NCI-H446 (cell line): ENCODE measurements around the gene COL9A2.
"Not testable (repeated sequence)": the region's sequence is repeated elsewhere in the genome, so short reads cannot be mapped to it uniquely, and the experiment has no call there.

Source experiments
- DNase-seq, 2 experiments: peaks; one replicate each; lab custom pipeline; 2025; lab: John Stamatoyannopoulos, UW

The COL9A2 gene

DNA sequence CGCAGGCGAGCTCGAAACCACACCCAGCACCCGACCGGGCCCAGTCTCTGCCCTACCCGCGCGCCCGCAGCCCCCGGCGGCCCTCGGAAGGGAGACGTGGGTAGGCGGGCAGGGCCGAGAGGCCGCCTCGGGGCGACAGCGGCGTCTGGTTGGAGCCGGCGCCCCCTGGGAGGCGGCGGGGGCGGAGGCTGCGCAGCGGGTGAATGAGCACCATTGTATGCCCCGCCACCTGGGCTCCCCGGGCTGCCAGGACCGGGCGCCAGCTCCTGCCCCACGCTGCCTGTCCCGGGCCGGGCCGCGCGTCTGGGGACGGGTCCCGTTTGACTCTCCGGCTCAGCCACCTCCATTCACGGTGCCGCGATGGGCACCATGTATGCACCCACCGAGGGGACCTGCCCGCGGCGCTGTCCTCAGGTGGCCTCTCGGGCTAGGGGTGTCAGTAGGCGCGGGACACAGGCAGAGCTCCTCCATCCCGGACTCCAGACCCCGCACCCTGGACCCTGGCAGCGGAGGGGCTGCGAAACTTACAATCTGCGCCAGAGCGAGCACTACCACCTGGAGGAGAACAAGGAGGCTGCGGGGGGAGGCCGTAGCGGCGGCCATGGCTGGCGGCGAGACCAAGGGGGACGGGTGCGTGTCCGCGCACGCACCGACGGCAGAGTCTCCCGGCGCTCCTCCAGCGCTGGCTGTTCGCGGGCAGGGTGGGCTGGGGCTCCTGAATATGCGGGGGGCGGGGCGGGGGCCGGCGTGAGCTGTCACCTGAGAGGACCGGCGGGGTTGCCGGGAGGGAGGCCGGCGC lies at the start of gene COL9A2:
TSS of gene COL9A2 (minus strand) at position 692 of the 799 bp plus-strand sequence. CDS start at position 603, 89 bp downstream.
- DNase-seq, result no peak

DNA sequence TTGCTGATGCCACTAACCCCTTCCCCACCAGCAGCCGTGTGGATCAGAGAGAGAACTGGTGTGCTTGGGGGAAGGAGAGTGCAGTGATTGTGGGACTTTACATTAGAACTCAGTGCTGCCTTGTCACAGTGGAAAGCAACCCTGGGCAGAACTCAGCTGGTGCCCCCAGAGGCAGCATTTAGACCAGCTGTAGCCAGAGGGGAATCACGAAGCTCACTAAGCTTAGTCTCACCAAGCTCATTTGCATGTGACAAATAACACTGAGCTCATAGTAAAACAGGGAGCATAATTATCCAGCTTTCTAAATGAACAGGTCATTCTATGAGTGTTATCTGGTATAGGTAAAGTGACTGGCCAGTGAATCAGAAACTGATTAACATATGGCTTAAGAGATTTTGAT lies 46.6 kb upstream of the COL9A2 start:
- no peak for DNase-seq

DNA sequence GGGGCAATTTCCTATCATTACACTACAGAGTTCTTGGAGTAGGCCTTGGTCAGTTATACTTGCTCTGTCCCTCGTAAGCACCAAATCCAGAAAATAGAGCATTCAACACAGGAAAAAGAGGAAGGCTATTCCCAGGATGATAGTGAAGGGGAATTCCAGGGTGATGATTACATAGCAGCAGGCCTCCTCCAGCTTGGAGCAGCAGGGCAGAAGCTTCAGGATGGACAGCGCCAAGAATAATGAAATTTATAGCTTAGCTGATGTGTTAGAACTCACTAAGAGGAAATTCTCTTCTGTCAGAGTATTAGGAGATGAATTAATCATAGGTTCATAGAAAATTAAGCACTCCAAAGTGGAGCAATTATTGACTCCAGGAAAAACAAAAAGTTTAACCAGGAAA lies 45.6 kb upstream of the COL9A2 start:
- no peak for DNase-seq

DNA sequence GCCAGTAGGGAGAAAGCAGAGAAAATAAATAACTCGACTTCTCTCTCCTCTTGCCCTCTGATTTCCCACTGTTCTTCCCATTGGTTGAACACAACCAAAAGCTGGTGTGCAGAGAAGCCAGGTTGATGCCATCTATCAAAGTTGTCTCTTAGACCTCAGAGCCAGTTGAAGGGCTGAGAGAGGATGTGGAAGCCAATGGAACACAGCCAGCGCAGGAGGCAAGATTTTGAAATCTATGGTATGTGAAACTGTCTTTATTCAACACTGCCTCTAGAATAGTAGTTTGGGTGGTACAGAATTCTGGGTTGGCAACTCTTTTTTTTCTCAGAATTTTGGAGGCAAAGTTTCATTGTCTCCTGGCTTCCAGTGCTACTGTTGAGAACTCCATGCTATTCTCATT lies 45.1 kb upstream of the COL9A2 start:
- DNase-seq, result no peak

DNA sequence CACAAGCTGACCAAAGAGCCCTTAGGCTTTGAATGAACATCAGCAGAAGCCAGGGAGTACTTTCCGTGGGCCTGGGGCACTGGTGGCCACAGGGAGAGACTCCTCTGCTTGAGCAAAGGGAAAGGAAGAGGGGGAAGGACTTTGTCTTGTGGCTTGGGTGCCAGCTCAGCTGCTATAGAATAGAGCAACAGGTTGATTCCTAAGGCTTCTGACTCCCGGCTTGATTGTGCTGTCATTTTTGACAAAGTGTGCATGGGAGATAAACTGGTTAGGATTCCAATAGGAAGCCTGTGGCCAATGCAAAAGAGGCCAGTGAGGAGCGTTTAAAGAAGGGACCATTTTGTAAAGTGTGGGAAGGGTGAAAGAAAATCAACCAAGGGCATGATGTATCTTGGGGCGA lies 44.6 kb upstream of the COL9A2 start:
- DNase-seq, result no peak

DNA sequence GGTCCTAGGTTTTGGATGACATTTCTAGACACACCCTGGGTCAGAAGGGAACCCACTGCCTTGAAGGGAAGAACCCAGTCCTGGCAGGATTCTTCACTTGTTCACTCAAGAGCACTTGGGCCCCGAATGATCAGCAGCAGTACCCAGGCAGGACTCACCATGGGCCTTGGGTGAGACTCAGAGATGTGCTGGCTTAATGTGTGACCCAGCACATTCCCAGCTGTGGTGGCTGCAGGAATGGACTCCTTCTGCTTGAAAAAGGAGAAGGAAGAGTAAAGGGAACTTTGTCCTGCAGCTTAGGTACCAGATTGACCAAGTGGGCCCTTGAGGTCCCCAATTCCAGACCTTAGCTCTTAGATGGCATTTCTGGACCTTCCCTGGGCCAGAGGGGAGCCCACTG lies 44.1 kb upstream of the COL9A2 start:
- DNase-seq, result no peak

DNA sequence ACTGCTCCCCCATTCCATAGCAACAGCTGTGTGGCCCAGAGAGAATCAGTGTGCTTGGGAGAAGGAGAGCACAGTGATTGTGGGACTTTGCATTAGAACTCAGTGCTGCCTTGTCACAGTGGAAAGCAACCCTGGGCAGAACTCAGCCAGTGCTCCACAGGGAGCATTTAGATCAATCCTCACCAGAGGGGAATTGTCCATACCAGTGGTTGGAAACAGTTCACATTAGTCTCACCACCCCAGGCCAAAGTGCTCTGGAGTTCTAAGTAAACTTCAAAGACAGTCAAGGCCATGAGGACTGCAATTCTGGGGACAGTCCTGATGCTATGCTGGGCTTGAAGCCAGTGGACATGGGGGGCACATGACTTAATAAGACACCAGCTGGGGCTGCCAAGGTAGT lies 43.5 kb upstream of the COL9A2 start:
- no peak for DNase-seq

DNA sequence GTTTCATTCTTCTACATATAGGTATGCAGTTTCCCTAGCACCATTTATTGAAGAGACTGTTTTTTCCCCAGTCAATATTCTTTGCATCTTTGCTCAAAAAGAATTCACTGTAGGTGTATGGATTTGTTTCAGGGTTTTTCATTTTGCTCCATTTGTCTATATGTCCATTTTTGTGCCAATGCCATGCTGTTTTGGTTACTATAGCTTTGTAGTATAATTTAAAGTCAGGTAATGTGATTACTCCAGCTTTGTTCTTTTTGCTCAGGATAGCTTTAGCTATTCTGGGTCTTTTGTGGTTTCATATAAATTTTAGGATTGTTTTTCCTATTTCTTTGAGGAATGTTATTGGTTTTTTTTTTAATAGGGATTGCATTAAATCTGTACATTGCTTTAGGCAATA lies 40.5 kb upstream of the COL9A2 start:
- DNase-seq, result no peak

DNA sequence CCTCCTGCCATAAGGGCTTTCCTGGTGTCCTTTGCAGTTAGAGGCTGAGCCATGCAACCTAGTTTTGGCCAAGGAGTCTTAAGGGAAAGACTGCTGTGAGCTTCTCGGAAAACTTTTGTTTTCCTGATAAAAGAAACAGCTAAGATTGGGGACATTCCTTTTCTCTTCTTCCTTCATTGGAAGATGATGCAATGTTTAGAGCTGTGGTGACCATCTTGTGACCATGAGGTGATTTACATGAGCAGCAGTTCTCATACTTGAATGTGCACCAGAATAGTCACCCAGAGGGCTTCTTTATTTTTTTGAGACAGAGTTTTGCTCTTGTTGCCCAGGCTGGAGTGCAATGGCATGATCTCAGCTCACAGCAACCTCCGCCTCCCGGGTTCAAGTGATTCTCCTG lies 36.0 kb upstream of the COL9A2 start:
- no peak for DNase-seq

DNA sequence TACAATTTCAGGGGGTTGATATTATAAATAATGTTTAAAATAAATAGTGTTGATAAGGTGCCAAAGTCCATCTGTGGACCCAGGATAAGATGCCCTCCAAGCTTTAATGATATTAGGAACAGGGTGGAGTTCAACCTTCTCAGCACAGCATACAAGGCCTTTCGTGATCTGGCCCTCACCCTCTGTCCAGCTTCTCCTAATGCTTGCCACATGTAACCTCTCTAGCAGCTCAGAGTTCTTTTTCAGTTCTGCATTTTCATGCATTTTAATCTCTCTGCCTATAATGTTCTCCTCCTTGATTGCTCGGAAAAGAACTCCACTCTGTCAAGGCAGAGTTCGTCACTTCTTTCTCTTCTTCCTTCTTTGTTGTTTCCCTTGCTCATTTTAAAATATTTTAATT lies 35.0 kb upstream of the COL9A2 start:
- DNase-seq, result no peak

DNA sequence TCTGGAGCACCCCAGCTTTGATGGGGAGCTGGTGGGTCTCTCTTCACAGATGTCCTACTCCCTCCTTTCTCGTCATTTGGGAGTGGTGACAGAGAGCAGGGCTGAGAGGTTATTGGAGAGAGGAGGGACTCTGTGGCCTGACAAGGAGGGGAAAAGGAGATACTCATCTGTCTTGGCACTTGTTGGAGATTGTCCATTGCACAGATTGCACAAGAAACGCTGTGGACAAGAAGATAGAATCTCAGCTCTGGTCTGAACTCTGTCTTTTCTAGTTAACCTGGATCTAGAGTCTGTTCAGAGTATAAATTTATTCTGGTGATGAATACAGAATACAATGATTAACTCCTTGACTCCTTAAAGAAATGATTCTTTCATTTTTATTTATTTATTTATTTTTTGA lies 34.0 kb upstream of the COL9A2 start:
- no peak for DNase-seq

DNA sequence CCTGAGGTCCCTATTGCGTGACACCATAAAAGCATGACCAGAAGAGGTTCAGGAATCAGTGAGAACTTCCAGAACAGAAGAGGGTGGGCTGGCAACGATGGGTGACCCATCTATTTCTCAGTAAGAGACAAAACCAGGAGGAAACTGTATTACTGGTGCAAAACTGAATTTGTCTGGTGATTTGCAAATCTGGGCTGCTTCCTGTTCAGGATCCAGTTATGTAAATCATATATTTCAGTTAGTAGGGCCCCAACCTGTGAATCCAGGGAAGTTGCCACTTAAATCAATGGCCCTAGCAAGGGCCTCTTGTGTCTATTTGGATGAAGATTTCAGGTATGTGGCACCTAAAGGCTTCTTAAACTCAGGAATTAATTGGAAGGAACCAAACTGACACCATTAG lies 33.3 kb upstream of the COL9A2 start:
- no peak for DNase-seq

DNA sequence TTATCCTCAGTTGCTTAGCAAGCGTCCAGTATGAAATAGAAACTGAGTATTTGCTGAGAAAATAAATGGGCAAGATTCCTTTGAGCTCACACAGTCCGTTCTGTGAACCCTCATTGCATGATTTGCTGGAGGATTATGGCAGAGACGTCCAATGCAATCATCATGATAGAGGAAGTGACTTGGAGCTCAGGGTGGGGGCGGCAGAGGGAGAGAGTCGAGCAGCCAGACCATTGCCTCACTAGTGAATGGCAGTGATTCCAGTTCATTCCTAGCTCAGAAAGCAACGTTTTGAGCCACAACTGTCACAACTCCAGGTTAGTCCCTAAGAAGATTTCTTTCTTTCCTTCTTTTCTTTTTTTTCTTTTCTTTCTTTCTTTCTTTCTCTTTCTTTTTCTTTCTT lies 27.5 kb upstream of the COL9A2 start:
- no peak for DNase-seq

DNA sequence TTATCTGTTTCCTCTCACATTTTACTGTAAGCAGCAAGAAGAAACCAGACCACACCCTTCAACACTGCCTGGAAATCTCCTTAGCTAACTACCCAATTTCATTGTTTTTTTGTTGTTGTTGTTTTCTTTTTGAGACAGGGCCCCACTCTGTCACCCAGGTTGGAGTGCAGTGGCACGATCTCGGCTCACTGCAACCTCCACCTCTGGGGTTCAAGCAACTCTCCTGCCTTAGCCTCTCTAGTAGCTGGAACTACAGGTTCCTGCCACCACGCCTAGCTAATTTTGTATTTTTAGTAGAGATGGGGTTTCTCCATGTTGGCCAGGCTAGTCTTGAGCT lies 25.3 kb upstream of the COL9A2 start:
- DNase-seq, result not testable (repeated sequence)

DNA sequence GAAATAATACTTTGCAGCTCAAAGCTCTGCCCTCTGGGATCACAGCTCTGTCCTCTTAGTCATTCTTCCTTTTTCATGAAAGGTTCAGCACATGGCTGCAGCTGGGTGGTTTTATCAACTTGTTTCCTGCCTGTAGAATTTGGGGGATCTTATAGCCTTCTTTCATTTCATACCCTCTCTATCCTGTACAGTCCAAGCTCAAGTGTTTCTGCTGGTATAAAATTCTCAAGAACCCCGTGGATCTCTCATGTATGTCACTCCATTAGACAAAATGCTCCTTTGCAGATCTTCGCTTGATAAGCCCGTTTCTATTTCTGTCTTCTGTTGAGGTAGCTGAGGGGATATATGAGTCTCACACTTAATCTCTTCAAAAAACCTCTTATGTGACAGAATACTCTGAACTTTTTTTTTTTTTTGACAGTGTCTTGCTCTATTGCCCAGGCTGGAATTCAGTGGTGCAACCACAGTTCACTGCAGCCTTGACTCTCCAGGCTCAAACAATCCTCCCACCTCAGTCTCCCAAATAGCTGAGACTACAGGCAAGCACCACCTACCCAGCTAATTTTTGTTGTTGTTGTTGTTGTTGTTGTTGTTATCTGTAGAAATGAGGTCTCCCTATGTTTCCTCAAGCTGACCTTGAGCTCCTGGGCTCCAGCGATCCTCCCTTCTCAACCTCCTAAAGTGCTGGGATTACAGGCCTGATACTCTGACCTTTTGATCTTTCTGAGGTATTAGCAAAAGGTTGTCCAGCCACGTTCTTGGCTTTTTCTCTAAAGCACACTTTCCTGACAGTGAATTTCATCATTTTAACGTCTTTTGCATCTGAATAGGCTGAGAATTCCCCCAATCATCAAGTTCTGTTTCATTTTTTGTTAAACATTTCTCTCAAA lies 24.6 kb upstream of the COL9A2 start:
- DNase-seq, result no peak

DNA sequence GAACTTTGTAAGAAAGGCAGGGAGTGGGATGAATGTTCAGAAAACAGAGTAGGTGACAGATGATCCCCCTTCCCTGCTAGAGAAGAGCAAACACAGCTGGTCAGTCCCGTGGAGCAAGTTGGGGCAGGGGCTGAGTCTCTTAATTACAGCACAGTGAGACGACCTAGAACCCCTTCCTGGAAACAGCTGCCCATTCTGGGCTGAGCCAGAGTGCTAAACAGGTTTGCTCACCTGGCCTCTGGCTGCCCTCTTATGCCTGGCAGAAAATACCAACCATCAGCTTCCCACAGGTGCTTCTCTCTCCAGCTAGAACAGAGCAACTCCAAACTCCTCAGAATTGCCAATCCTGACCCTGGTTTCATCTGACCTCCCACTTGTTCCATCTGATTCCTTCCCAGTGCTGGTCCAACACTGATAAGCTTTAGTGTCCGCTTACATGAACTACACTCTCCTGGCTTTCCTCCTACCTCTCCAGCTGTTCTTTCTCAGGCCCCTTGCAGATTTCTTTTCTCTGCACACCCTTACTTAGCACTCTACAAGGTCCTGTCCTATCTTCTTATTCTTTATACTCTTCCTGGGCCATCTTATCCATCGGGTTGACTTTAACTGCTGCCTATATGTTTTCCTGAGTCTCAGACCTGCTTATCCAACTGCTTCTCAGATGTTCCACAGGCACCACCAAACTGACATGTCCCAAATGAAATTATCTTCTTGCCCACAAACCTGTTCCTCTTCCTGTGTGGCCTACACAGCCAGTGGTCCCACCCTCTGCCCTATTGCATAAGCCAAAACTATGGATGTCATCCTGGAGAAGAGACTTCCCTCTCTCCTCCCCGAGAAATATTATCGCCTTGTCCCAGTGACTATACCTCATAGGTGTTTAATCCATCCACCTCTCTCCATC lies 22.6 kb upstream of the COL9A2 start:
- DNase-seq, result no peak

DNA sequence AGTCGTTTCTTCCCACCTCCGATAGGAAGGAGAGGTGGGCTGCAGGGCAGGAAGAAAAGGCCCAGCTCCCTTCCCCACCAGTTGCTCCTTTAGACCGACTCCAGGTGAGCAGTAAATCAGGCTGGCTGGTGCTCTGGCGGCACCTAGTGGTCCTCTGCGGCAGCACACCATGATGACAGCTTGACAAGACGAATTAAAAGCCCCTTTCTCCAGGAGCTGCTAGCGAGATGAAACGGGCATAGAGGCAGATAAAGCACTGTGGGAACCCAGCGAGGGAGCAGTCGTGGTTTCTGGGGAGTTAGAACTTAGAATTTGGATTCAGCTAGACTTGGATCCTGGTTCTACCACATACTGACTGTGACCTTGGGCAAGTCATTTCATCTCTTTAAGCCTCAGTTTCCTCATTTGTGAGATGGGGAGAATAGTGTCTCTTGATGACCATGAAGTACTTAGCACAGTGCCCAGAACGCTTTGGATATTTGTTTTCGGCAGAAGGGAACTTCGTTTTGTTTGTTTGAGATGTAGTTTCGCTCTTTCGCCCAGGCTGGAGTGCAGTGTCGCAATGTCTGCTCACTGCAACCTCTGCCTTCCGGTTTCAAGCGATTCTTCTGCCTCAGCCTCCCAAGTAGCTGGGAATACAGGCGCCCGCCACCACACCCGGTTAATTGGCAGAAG lies 21.8 kb upstream of the COL9A2 start:
- peak; percentile 64 to 88 for DNase-seq

DNA sequence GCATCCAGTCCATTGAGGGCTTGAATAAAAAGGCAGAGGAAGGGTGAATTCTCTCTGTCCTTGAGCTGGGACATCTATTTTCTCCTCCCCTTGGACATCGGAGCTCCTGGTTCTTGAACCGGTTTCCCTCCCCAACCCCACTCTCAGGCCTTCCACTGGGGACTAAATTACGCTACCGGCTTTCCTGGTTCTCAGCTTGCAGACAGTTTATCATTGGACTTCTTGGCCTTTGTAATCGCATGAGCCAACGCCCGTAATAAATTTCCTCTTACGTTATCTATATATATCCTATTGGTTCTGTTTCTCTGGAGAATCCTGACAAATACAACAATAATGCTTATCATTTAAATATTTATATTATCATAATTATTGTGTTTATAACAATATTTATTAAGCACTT lies 20.4 kb upstream of the COL9A2 start:
- no peak for DNase-seq

DNA sequence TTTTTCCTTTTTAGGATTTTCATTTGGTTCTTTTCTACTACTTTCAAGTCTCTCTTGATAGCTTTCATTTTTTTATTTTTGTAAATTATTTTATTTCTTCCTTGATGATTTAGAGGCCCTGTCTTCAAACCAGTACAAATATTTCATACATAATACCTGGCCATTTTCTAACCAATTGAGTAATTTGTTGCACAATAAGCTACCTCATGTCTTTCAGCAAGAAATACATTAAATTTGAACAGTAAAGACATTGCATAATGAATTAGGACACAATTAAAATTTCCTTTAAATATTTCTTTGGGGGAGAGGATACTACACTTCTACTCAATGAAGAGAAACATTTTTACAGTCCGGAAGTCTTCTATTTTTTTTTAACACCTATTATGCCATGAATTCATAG lies 15.6 kb upstream of the COL9A2 start:
- no peak for DNase-seq

DNA sequence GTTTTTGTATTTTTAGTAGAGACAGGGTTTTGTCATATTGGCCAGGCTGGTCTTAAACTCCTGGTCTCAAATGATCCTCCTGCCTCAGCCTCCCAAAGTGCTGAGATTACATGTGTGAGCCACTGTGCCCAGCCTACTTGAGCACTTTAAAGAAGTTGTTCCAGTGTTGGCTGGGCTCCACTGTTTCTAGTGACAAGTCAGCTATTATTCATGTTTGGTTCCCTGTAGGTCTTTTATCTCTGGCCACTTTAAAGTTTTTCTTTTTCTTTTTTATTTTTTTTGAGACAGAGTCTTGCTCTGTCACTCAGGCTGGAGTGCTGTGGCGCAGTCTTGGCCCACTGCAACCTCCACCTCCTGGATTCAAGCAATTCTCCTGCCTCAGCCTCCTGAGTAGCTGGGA lies 14.3 kb upstream of the COL9A2 start:
- not testable (repeated sequence) for DNase-seq

DNA sequence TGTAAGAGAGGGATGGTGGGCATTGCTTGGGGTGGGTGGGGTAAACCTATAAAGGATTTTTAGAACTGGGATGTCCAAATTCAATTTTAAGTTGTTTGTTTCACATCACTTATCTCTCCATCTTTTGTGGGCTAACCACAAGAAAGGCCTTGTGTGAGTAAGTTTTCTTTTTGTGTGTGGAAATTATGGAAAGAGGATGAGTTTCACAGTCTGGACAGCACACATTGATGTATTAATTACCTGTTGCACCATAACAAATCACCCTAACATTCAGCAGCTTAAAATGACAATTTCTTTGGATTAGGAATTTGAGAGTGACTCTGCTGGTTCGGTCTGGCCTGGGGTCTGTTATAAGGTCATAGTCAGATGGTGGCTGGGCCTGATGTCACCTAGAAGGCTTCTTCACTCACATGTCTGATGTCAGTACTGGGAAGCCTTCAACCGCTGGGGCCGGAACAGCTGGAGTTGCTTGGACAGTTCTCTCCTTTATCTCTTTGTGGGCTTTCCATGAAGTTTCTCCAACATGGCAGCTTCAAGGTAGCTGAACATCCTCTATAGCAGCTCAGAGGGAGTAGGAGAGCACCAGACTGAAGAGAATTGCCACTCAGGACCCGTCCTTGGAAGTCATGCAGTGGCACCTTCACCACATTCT lies 2.0 kb upstream of the COL9A2 start:
- no peak for DNase-seq
